Measurements from ENCODE around the gene AP3B2. TPM values are rescaled to one million over a fixed set of nuclear protein-coding genes. Genes with fewer than 3 reads are reported as not detected.

AP3B2 gene
- total RNA-seq, 3 donors from 2014 or later = 4.6 to 8.0 (median 5.3) TPM

- peaks cover 0 to 12% of the 10 kb centered on the region in 2 donors for H3K4me1 ChIP-seq
- H3K9me3 ChIP-seq = no peaks in the 10 kb centered on the region
- H3K36me3 ChIP-seq = no peaks in the 10 kb centered on the region
- no peak for DNase-seq (ENCODE audit: low spot score in 2 of 2)
- no peaks in the 10 kb centered on the region for H3K27me3 ChIP-seq
- TF ChIP-seq CTCF (IDR thresholded peaks at IDR 0.05) = no peak
- no peak for TF ChIP-seq POLR2AphosphoS5 (IDR thresholded peaks at IDR 0.05)
- no peak for TF ChIP-seq POLR2A (IDR thresholded peaks at IDR 0.05)
- H3K4me3 ChIP-seq = no peak overlapping the region
- H3K27ac ChIP-seq = no peak overlapping the region
- intact Hi-C loops (cut with DNase I; ENCODE audit: low total_unique reads) = no loop called here
These were observed 38.6 kb upstream of the AP3B2 start for GRCh38 chr15:82748315-82748714.

GRCh38 chr15:82743810-82744209 lies 34.1 kb upstream of the AP3B2 start:
- Histone ChIP-seq H3K4me1 (no peaks in the 10 kb centered on the region), H3K4me3 (no peak overlapping the region), H3K27me3 (no peaks in the 10 kb centered on the region), H3K36me3 (no peaks in the 10 kb centered on the region), H3K27ac (no peak overlapping the region), H3K9me3 (no peaks in the 10 kb centered on the region)
- TF ChIP-seq CTCF (IDR thresholded peaks at IDR 0.05) (no peak), POLR2AphosphoS5 (IDR thresholded peaks at IDR 0.05) (no peak), POLR2A (IDR thresholded peaks at IDR 0.05) (no peak)
- no peak for DNase-seq (ENCODE audit: low spot score in 2 of 2)
- intact Hi-C loops (cut with DNase I; ENCODE audit: low total_unique reads) = no loop called here

GRCh38 chr15:82742134-82742533 lies 32.5 kb upstream of the AP3B2 start:
- Histone ChIP-seq H3K4me3 (no peak overlapping the region), H3K27ac (peak overlapping the region in 1 of 2 donors; percentile 23), H3K9me3 (no peaks in the 10 kb centered on the region), H3K27me3 (no peaks in the 10 kb centered on the region), H3K4me1 (no peaks in the 10 kb centered on the region), H3K36me3 (no peaks in the 10 kb centered on the region)
- DNase-seq (ENCODE audit: low spot score in 2 of 2) = peak in 1 of 2 donors; percentile 43
- intact Hi-C loops (cut with DNase I; ENCODE audit: low total_unique reads) = no loop called here
- TF ChIP-seq CTCF (IDR thresholded peaks at IDR 0.05) = no peak
- TF ChIP-seq POLR2A (IDR thresholded peaks at IDR 0.05) = no peak

- no peak overlapping the region for H3K4me3 ChIP-seq
- no peaks in the 10 kb centered on the region for H3K27me3 ChIP-seq
- no peak overlapping the region for H3K27ac ChIP-seq
- H3K9me3 ChIP-seq = no peaks in the 10 kb centered on the region
- DNase-seq (ENCODE audit: low spot score in 2 of 2) = no peak
- intact Hi-C loops (cut with DNase I; ENCODE audit: low total_unique reads) = no loop called here
- no peaks in the 10 kb centered on the region for H3K4me1 ChIP-seq
- no peaks in the 10 kb centered on the region for H3K36me3 ChIP-seq
- TF ChIP-seq POLR2AphosphoS5 (IDR thresholded peaks at IDR 0.05) (no peak), POLR2A (IDR thresholded peaks at IDR 0.05) (no peak), CTCF (IDR thresholded peaks at IDR 0.05) (no peak)
These were observed 29.4 kb upstream of the AP3B2 start for GRCh38 chr15:82739086-82739485.

- Histone ChIP-seq H3K4me1 (no peaks in the 10 kb centered on the region), H3K36me3 (no peaks in the 10 kb centered on the region), H3K9me3 (no peaks in the 10 kb centered on the region), H3K27me3 (no peaks in the 10 kb centered on the region), H3K27ac (no peak overlapping the region), H3K4me3 (no peak overlapping the region)
- no peak for TF ChIP-seq CTCF (IDR thresholded peaks at IDR 0.05)
- TF ChIP-seq POLR2A (IDR thresholded peaks at IDR 0.05) = no peak
- no peak for TF ChIP-seq POLR2AphosphoS5 (IDR thresholded peaks at IDR 0.05)
- DNase-seq (ENCODE audit: low spot score in 2 of 2) = no peak
- intact Hi-C loops (cut with DNase I; ENCODE audit: low total_unique reads) = no loop called here
These were observed 28.3 kb upstream of the AP3B2 start for GRCh38 chr15:82737975-82738374.

Data from breast epithelium (tissue), 4 donors.